ENCODE results near the gene FOXP1.

GRCh38 chr3:71447803-71448202, 135.7 kb downstream of the FOXP1 start:
- TF ChIP-seq CTCF (IDR thresholded peaks at IDR 0.05), result no peak
- TF ChIP-seq POLR2AphosphoS5 (IDR thresholded peaks at IDR 0.05), result no peak
